CD4-positive, alpha-beta T cell treated with Interleukin-15 for 1 hour (primary cell): ENCODE results near the gene A4GALT.
"Not testable (repeated sequence)": the region's sequence is repeated elsewhere in the genome, so short reads cannot be mapped to it uniquely, and the experiment has no call there.

Experiments
- DNase-seq: peaks from one replicate; pipeline ENCODE4 v3.0.0-alpha.2; 2020

The A4GALT gene, protein sequence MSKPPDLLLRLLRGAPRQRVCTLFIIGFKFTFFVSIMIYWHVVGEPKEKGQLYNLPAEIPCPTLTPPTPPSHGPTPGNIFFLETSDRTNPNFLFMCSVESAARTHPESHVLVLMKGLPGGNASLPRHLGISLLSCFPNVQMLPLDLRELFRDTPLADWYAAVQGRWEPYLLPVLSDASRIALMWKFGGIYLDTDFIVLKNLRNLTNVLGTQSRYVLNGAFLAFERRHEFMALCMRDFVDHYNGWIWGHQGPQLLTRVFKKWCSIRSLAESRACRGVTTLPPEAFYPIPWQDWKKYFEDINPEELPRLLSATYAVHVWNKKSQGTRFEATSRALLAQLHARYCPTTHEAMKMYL

GRCh38 chr22:42720263-42721044 is at the start of gene A4GALT:
Gene A4GALT (minus strand): TSS chr22:42720870. CDS start chr22:42693951, 26,919 bp downstream.
- no peak for DNase-seq

- DNase-seq, result no peak
Measured at GRCh38 chr22:42770448-42770726, 49.7 kb upstream of the A4GALT start.

DNA sequence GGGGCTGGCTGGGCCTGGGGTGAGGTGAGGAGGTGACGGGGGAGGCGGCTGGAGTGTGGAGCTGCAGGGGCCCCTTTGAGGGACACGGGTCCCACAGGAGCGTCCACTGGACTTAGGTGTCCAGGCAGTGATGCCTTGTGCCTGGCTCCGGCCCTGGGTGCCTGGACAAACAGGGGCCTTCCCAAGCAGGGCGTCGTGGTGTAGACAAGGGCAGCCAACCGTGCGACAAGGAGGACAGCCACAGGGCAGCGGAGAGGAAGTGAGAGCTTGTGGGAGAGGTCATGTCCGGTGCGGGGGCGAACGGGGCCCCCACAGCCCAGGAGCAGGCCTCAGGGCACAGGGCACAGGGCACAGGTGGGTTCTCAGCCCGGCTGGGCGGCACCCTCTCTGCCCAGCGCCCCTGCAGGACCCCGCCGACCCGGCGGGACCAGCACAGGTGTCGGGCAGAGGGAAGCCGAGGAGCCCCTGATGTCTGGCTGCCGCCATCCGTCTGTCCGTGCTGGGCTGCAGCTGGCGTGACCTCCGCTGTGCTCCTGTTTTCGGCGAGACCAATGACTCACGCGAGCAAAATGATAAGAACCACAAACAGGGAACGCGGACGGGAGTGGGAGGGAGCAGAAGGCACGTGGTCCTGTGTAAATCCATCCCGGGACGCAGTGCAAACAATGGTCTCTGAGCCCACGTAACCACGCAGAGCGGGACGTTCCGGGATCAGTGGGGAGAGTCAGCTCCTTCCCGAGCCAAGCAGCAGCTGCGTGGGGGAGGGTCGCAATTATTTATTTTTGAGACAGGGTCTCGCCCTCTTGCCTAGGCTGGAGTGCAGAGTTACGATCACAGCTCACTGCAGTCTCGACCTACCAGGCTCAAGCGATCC is 49.1 kb upstream of the A4GALT start:
- DNase-seq, result peak; percentile 49

DNA sequence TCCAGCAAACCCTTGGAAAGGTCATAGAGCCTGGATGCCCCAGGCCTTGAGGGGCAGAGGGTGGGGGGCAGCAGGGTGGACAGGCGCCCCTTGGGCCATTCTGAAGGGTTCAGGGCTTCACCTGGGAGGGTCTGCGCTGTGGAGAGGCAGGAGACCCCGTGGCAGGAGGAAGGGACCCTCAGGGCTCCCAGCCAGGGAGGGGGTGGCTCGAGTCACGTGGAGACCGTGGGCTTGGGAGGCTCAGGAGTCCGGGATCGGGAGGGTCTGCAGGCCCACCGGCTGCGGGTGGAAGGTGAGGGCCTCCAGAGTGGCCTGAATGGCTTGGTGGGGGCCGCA is 48.5 kb upstream of the A4GALT start:
- no peak for DNase-seq

DNA sequence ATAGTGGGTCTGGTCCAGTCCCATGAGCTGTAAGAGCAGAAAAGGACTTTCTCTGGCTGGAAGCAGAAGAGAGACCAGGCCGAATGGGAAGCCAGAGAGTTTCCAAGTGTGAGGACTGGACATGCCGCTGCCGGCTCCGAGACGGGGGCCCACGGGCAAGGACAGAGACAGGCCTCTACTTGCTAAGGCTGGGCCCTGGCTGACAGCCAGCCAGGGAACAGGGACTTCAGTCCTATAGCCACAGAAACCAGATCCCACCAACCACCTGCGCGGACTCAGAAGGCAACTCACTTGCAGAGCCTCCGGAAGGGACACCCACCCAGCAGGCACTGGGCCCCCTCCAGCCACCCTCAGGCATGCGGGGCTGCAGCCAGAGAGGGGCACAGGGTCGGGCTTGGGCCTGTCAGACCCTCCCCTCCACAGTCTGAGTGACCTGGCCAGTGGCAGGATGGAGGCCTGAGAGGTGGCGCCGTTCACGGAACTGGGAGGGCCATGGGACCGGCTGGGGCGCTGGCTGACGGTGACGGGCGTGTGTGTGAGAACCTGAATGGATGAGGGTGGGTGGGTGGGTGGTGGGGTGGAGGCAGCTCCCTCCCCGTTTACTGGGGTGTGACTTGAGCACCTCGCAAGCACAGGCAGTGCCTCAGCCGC is 47.8 kb upstream of the A4GALT start:
- DNase-seq, result no peak

DNA sequence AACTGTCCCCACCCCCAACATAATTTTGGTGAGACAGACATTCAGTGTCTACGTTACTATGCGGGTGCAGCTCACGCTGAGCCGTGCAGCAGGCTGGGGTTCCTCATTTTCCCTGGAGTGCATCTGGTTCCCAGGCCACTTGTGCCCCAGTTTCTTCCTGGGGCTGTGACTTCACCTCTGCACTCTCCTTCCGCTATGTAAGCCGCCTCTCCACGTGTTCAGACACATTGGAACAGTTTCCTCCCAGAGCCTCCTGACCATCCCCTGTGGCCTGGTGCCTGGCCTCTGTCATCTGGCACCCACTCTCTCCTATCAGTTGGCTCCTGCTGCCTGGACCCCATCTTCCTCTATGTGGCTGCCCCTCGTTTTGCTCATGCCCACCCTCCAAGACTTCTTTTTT is 46.2 kb upstream of the A4GALT start:
- DNase-seq, result no peak

DNA sequence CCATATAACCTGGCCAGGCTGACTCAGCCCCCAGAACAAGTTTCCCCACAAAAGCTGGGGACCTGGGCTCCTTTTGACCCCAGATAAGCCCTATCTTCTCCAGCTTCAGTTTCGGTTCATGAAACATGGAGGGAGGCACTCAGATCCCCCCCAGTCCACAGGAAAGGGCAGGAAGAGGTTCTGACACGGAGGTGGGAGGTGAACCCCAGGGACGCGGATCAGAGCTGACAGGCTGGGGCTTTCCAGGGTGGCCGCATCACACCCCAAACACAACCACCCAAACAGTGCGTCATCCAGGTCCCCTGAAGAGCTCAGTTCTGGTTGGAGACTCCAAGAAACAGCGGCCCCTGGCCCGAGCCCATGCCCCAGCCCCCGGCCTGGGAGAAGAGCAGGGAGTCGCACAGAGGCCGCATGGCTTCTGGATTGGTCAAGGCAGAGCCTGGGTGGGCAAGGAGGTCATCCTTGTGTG is 44.3 kb upstream of the A4GALT start:
- no peak for DNase-seq

- DNase-seq, result no peak
Measured at GRCh38 chr22:42763965-42764480, 43.4 kb upstream of the A4GALT start.

DNA sequence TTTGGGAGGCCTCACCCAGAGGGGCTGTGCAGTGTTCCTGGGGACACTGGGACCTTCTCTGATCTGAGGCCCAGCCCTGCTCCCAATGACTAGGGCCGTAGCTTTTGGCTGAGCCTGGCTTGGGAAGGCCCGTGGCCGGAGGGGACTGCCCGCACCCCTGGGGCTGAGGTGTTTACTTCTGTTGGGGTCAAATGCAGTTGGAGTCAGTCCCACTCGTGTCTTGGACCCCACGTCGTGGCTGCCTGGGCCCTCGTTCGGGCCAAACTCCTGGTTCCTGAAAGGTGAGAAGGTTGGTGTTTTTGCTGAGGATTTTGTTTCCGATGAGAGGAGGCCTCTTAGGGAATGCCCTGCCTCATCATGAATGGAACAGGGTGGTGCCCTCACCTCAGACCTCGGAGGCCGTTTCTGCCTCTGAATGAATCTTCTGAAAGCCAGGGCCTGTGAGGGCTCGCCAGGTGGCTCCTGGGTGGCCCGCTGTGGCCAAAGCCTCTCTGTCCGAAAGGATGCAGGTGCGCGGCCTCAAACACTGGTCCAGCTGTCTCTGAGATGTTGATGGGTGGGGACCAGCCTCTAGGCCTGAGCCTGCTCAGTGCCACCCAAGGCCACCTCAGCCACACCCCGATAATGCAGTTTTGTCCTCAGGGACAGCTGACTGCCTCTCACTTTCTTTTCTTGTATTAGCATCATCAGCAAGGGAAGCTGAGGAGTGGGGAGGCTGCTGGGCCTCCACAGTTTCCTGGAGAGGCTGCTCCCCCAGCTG is 40.3 kb upstream of the A4GALT start:
- no peak for DNase-seq

GRCh38 chr22:42758931-42759629 is 38.4 kb upstream of the A4GALT start:
- no peak for DNase-seq

DNA sequence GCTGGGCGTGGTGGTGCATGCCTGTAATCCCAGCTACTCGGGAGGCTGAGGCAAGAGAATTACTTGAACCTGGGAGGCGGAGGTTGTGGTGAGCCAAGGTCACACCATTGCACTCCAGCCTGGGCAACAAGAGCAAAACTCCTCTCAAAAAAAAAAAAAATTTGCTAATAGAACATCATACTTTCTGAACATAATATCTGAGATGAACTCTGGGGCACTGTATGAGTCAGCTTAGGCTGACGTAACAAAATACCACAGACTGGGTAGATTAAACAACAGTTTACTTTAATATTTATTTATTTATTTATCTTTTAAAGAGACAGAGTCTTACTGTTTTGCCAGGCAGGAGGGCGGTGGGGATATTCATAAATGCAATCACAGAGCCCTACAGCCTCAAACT is 34.9 kb upstream of the A4GALT start:
- DNase-seq, result not testable (repeated sequence)

DNA sequence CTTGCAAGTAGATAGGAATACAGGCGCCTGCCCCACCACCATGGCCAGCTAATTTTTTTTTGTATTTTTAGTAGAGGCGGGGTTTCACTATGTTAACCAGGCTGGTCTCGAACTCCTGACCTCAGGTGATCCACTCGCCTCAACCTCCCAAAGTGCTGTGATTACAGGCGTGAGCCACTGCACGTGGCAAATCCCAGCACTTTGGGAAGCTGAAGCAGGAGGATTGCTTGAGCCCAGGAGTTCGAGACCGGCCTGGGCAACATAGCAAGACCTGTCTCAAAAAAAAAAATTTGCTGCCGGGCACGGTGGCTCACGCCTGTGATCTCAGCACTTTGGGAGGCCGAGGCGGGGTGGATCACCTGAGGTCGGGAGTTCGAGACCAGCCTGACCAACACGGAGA is 34.5 kb upstream of the A4GALT start:
- DNase-seq, result not testable (repeated sequence)

DNA sequence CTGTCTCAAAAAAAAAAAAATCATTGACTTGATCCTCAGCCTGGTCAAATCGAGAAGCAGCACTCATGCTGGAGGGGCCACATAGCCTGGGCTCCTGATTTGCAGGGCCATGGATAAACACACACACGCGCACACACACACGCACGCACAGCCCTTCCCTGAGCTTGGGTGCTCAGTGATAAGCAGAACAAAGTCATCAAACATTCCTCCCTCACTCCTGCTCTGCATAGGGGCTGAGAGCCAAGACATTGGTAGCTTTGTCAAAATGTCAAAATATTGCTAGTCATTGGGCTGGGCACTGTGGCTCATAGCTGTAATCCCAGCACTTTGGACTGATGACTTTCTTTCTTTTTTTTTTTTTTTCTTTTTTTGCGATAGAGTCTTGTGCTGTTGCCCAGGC is 34.0 kb upstream of the A4GALT start:
- no peak for DNase-seq

GRCh38 chr22:42752912-42753311 is 32.2 kb upstream of the A4GALT start:
- DNase-seq, result no peak

- no peak for DNase-seq
Measured at GRCh38 chr22:42752230-42752746, 31.6 kb upstream of the A4GALT start.

GRCh38 chr22:42750421-42750820 is 29.8 kb upstream of the A4GALT start:
- not testable (repeated sequence) for DNase-seq

GRCh38 chr22:42747701-42748513 is 27.2 kb upstream of the A4GALT start:
- no peak for DNase-seq

DNA sequence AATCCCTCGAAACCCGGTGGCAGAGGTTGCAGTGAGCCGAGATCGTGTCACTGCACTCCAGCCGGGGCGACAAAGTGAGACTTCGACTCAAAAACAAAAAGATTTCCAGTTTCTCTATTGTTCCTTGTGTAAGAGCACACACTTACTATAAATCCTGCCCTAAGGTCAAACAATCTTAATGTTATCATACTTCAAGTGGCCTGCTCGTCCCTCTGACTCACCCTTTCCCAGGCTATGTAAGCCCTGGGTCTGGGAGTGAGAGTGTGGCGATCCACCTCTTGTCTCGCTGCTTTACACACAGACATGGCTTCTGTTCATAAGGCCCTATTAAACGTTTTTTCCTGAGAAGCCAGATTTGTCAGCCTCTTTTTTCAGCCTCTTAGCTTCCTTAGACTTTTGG is 24.4 kb upstream of the A4GALT start:
- DNase-seq, result no peak

- no peak for DNase-seq
Measured at GRCh38 chr22:42743501-42743991, 22.9 kb upstream of the A4GALT start.

GRCh38 chr22:42742940-42743339 is 22.3 kb upstream of the A4GALT start:
- no peak for DNase-seq
